Measurements from ENCODE around the gene RAET1G.

GRCh38 chr6:149950423-149950822 is 27.5 kb upstream of the RAET1G start:
- no peak for TF ChIP-seq SIN3A (IDR thresholded peaks at IDR 0.05; ENCODE audit: borderline replicate concordance, insufficient read depth, low read depth, low read length)
- TF ChIP-seq CTCF (IDR thresholded peaks at IDR 0.05) = no peak
- no peak for TF ChIP-seq TCF7L2 (IDR thresholded peaks at IDR 0.05; ENCODE audit: low read depth, low read length)

Data from Panc1 (cell line).